C4-2B (cell line): ENCODE results near the gene PAM.
"Not testable (repeated sequence)": the region's sequence is repeated elsewhere in the genome, so short reads cannot be mapped to it uniquely, and the experiment has no call there.

Experiments
- ZFX ChIP-seq: fragments of 450-650 bp; IDR thresholded peaks from 2 replicates; pipeline ENCODE4 v1.6.1; 2017
- TF ChIP-seq, protein P1 (sequence below): fragments of 450-650 bp; conservative IDR thresholded peaks from 2 replicates; pipeline ENCODE4 v1.5.1; 2017; ENCODE audit warnings: mild to moderate bottlenecking

DNA sequence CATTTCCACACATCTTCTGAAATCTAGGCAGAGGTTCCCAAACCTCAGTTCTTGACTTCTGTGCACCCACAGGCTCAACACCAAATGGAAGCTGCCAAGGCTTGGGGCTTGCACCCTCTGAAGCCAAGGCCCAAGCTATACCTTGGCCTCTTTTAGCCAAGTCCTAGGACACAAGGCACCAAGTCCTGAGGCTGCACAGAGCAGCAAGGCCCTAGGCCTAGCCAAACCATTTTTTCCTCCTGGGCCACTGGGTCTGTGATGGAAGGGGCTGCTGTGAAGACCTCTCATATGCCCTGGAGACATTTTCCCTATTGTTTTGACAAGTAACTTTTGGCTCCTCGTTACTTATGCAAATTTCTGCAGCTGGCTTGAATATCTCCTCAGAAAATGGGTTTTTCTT lies 244.5 kb downstream of the PAM start:
- TF ChIP-seq, protein P1, sequence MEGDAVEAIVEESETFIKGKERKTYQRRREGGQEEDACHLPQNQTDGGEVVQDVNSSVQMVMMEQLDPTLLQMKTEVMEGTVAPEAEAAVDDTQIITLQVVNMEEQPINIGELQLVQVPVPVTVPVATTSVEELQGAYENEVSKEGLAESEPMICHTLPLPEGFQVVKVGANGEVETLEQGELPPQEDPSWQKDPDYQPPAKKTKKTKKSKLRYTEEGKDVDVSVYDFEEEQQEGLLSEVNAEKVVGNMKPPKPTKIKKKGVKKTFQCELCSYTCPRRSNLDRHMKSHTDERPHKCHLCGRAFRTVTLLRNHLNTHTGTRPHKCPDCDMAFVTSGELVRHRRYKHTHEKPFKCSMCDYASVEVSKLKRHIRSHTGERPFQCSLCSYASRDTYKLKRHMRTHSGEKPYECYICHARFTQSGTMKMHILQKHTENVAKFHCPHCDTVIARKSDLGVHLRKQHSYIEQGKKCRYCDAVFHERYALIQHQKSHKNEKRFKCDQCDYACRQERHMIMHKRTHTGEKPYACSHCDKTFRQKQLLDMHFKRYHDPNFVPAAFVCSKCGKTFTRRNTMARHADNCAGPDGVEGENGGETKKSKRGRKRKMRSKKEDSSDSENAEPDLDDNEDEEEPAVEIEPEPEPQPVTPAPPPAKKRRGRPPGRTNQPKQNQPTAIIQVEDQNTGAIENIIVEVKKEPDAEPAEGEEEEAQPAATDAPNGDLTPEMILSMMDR, result not testable (repeated sequence)
- not testable (repeated sequence) for TF ChIP-seq ZFX
